Activated effector memory CD4-positive, alpha-beta T cell treated with Interleukin-2 at 50 U/mL for 16 hours (primary cell): ENCODE results near the gene KCNJ13.
"Not testable (repeated sequence)": the region's sequence is repeated elsewhere in the genome, so short reads cannot be mapped to it uniquely, and the experiment has no call there.

Experiments
- DNase-seq: peaks from one replicate; pipeline ENCODE4 v3.0.0-alpha.2; 2020

KCNJ13 gene

DNA sequence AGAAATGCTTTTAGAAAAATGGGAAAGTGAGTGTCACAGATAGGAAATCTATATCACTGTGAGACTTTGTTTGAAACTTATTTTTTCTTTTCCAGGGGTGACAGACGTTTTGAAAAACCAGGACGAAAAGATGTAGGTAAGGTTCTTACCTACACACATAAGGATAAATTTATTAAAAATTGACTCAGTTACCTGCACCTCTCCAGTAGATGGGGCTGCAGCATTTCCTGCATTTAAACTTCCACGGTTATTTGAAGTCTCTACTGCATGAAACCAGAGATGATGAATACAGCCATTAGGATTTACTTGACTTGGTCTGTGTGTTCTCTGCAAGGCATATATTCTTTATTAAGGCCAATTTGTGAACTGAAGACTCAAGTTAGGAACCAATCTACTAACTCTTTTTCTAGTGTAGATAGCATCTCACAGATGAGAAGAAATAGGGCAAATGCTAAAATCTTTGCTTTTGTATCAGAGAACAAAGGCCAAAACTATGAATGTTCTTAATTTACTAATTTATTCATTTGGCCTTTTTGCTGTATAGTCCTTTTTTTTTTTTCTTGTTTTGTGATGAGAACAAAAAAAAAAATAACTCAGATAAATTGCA, 15.0 kb downstream of the KCNJ13 start:
- no peak for DNase-seq

DNA sequence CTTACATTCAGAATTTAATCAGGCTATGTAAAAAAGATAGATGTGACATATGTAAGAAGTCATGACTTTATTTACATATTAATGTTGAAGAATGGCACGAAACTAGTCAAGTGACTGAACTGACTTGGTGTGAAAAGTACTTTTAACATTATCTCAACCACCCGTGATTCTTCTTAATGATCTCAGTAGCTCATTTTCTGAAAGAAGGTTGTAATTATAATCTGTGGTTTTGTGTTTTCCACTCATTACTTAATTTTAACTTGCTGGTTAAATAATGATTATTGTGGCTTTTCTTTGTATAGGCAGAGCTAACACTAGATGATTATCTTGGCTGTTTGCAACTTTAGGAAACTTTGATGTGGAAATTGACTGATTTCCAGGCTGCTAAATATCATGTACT, 18.5 kb downstream of the KCNJ13 start:
- DNase-seq, result no peak

DNA sequence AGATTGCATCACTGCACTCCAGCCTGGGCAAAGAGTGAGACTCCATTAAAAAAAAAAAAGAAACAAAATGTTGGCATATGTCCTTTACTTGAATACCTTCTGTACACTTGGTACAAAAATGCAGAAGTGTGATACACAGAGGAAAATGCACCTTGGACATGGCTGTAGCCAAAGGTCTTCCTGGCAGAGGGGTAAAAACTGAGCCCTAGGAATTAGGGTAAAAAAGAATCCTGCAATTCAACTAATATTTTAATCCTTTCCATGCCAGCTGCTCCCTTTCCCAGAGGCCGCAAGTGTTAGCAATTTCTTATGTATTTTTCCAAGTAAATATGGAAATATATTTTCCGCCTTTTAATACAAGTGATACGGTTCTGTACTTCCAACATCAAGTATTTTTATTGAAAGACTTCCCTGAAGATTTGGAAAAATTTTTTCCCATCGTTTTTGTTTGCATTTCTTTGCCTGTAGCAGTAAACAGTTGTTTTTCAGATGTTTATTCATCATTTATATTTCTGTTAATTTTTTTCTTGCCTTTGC, 26.2 kb downstream of the KCNJ13 start:
- DNase-seq, result no peak

DNA sequence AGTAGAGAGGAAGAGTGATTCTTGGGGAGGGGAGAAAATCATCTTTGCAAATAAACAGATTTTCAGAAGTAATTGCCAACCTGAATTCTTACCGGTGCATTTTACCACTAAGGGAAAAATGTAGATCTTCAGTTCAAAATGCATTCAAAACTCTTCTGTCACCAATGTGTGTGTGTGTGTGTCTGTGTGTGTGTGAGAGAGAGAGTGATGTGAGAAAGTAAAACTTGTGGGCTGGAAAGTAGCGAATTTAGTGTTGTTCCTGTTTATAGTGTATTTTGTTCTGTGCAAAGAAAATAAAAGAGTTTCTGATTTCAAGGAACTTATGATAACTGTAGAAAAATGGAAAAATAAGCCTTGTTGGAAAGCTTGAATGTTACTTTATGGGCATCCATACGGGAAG, 27.0 kb downstream of the KCNJ13 start:
- DNase-seq, result no peak

DNA sequence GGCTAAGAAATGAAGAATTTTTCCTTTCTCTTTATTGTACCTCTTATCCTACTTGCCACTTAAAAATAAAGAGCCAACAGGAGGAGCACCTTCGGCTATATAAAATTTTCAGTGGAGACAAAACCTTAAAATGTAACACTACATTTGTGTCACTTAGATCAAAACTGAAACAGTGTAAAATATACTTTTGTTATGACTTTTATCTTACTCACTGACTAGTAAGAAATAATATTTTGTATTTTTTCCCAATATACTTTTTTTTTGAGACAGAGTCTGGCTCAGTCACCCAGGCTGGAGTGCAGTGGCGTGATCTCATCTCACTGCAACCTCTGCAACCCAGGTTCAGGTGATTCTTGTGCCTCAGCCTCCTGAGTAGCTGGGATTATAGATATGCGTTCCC, 28.3 kb downstream of the KCNJ13 start:
- no peak for DNase-seq

DNA sequence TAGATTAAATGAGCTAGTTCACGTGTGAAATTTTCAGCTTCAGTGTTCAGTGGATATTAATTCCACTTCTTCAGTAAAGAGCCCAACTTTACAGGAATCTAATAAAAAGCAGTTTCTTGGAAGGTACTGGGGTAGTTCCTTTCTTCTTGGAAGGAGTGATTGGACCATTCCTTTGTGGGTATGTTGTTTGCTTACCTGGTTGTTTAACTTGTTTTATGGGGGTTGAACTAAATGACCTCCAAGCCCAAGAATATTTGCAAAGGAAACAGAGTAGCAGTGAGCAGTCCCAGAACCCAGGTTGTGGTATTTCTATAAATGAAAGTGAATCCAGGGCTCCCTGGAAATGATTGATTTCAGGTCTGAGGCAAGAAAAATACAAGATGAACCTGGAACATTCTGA, 31.4 kb downstream of the KCNJ13 start:
- no peak for DNase-seq

DNA sequence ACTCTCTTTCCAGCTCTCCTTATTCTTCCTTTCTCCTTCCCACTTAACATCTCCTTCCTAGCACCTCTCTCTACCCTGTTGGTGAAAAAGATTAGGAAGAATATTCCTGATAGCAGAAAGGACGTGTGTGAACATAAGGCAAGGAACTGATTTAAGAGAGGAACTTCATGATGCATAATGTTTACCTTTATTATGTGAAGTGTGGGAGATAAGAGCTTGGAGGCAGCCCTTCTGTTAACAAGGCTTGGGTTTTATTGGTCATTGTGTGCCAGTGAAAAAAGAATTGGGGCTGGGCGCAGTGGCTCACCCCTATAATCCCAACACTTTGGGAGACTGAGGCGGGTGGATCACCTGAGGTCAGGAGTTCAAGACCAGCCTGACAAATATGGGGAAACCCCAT, 34.4 kb downstream of the KCNJ13 start:
- DNase-seq, result no peak

DNA sequence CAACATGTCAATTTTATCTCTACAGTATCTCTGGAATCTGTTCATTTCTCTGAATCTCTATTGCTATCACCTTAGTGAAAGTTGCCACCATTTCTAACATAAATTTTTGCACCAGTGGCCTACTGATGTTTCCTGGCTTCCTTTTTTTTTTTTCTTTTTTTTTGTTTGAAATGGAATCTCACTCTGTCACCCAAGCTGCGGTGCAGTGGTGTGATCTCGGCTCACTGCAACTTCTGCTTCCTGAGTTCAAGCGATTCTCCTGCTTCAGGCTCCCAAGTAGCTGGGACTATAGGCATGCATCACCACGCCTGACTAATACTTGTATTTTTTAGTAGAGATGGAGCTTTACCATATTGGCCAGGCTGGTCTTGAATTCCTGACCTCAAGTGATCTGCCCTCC, 35.1 kb downstream of the KCNJ13 start:
- no peak for DNase-seq

DNA sequence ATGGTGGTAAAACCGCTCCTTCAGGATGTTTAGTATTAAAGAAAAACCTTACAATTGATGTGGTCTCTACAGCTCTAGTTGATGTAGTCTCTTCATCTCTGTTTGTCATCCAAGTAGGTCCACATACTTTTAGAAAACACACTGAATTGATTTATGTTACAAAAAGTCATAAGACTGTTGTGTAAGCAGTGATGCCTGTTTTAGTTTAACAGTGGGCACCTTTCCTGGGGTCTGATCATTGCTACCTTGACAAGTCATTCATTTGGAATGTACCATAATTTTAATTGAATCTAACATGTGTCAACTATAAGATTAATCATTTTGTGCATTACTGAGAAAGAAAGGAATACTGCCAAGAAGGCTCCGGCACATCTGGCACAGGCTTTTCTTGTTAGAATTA, 44.9 kb downstream of the KCNJ13 start:
- DNase-seq, result no peak

DNA sequence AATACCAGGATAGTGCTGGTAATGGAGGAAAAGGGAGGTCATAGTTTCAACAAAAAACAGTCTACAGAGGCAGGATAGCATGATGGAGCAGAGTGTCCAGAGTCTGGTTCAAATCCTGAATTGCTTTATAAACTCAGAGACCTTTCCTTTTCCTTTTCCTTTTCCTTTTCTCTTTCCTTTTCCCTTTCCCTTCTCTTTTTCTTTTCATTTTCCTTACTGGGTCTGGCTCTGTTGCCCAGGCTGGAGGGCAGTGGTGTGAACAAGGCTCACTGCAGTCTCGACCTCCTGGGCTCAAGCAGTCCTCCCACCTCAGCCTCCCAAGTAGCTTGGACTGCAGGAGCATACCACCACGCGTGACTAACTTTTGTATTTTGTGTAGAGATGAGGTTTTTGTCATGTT, 47.6 kb downstream of the KCNJ13 start:
- no peak for DNase-seq

DNA sequence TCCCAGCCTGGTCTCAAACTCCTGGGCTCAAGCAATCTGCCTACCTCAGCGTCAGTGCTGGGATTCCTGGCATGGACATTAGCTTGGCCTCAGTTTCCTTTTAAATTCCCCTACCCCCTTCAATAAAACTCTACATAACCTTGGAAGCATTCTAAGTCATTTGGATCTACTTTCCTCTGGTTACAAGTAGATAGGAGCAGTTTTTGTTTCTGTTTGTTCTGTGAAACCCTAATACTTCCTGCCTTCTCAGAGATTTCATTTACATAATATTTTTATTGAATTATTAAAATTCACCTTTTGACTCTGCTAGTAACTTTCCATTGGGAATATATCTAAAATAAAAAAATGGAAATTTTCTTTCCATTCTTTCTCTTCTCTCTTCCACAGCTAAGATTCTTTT, 53.3 kb downstream of the KCNJ13 start:
- no peak for DNase-seq

DNA sequence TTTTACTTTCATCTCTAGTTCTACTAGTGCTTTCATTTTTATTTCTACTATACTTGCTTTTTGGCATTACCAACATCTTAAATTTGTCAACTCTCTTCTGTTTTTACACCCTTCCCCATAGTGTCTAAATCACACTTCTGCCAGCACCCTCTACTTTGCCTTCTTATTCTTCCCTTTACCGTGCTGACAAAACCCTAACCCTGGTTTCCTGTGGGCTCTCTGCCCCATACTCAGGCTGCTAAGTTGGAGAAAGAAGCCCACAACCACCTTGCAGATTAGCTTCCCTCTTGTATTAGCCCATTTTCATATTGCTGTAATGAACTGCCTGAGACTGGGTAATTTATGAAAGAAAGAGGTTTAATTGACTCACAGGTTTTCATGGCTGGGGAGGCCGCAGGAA, 54.5 kb downstream of the KCNJ13 start:
- DNase-seq, result no peak

DNA sequence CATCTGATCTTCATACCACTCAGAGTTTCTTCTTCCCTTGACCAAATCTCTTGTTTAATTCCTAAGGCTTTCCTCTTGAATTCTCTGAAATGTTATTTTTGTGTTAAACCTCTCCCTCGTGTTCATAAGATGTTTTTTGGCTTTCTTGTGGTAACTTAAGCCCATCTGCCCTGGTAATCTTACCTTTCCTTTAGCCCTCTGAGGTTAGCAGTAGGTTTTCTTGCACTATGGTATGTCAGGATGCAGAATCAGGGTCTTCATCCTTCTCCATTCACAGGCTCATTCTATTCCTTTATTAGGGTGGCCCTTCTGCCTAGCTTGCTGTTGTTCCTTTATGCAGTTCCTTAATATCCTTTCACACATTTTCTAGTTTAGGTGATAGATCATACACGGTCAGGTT, 55.1 kb downstream of the KCNJ13 start:
- DNase-seq, result no peak

DNA sequence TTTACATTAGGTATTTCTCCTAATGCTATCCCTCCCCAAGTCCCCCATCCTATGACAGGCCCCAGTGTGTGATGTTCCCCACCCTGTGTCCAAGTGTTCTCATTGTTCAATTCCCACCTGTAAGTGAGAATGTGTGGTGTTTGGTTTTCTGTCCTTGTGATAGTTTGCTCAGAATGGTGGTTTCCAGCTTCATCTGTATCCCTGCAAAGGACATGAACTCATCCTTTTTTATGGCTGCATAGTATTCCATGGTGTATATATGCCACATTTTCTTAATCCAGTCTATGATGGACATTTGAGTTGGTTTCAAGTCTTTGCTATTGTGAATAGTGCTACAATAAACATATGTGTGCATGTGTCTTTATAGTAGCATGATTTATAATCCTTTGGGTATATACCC, 56.3 kb downstream of the KCNJ13 start:
- not testable (repeated sequence) for DNase-seq
